Esophagus muscularis mucosa (tissue), 4 donors: ENCODE measurements around the gene SLC25A22.

Experiments
- EP300 ChIP-seq: sonication (generic); formaldehyde crosslinking; IDR thresholded peaks from one replicate; pipeline ENCODE4 v1.6.1; 2017; ENCODE audit warnings: antibody characterized with exemption
- POLR2A ChIP-seq: fragments of 450-650 bp; IDR thresholded peaks from one replicate; pipeline ENCODE4 v1.6.1; 2017; ENCODE audit warnings: antibody characterized with exemption, moderate library complexity, mild to moderate bottlenecking, low read depth
- TF ChIP-seq, protein P1 (sequence below), 3 experiments: fragments of 200-600 bp in 2 of 3; fragments of 450-650 bp in 1 of 3; sonication (generic) in 2 of 3; IDR thresholded peaks; one replicate each; pipeline ENCODE4 v1.5.1; 2017 to 2019; ENCODE audit warnings: antibody characterized with exemption in 3 of 3, mild to moderate bottlenecking in 2 of 3, moderate library complexity in 1 of 3

DNA sequence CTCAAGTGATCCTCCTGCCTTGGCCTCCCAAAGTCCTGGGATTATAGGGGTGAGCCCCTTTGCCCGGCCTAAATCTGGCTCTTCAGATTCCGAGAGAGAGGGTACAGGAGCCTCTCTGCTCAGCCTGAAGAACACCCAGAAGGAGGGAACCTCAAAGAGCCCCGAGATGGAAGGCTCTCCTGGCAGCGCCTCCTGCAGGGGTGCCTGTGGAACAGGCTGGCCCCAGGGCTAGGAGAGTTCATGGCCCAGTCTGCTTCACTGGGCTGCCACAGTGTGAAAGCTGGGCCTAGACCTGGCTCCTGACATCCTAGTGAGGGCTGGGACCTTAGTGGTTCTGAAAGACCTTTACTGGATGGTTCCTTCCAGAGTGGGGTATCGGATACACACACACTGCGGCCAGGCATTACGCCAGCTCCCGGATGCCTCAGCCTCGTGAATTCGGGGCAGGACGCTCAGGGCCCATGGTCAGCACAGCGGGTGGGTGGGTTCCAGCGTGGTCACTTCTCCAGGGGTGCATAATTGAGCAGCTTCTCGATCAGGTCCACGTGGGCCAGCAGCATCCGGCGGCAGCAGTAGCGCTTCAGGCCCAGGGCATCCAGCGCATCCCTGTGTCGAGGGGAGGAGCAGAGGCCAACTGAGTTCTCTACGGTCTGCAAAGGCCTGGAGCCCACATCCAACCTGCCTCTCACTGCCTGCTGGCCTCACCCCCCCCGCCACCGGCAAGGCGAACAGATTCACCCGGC is 42.0 kb upstream of the SLC25A22 start:
- TF ChIP-seq, protein P1, sequence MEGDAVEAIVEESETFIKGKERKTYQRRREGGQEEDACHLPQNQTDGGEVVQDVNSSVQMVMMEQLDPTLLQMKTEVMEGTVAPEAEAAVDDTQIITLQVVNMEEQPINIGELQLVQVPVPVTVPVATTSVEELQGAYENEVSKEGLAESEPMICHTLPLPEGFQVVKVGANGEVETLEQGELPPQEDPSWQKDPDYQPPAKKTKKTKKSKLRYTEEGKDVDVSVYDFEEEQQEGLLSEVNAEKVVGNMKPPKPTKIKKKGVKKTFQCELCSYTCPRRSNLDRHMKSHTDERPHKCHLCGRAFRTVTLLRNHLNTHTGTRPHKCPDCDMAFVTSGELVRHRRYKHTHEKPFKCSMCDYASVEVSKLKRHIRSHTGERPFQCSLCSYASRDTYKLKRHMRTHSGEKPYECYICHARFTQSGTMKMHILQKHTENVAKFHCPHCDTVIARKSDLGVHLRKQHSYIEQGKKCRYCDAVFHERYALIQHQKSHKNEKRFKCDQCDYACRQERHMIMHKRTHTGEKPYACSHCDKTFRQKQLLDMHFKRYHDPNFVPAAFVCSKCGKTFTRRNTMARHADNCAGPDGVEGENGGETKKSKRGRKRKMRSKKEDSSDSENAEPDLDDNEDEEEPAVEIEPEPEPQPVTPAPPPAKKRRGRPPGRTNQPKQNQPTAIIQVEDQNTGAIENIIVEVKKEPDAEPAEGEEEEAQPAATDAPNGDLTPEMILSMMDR (IDR thresholded peaks at IDR 0.05), result no peak
- TF ChIP-seq POLR2A (no peak), EP300 (no peak)
